Stimulated activated naive B cell treated with anti-CD40 and anti-IgM and Interleukin-4, amounts not matched to agents 10 μg/mL and 1 μg/mL and 100 μg/mL, for 72 hours (primary cell): Measurements from ENCODE around the gene RCBTB2.
"Not testable (repeated sequence)": the region's sequence is repeated elsewhere in the genome, so short reads cannot be mapped to it uniquely, and the experiment has no call there.

Experiments
- ATAC-seq, 2 donors: fragments of 150-1000 bp; cut with Tn5 transposase; replicated peaks; 2 replicates each; pipeline ENCODE4 v1.10.0; 2021; ENCODE audit warnings: moderate library complexity in 1 of 2
- DNase-seq: peaks from one replicate; pipeline ENCODE4 v3.0.0; 2021
- H3K27ac Mint-ChIP-seq: one replicate; pipeline ENCODE4 v1.8.0; 2022; ENCODE audit warnings: mild to moderate bottlenecking, mixed read lengths
- H3K27me3 Mint-ChIP-seq, 2 donors: one replicate each; pipeline ENCODE4 v1.8.0; 2022; ENCODE audit warnings: mixed read lengths in 2 of 2
- H3K36me3 Mint-ChIP-seq, 2 donors: one replicate each; pipeline ENCODE4 v1.8.0; 2022; ENCODE audit warnings: mixed read lengths in 2 of 2, mild to moderate bottlenecking in 1 of 2
- H3K4me1 Mint-ChIP-seq, 2 donors: one replicate each; pipeline ENCODE4 v1.8.0; 2022; ENCODE audit warnings: mixed read lengths in 2 of 2, mild to moderate bottlenecking in 1 of 2
- H3K4me3 Mint-ChIP-seq, 2 donors: one replicate each; pipeline ENCODE4 v1.8.0; 2022; ENCODE audit warnings: mild to moderate bottlenecking in 2 of 2, mixed read lengths in 2 of 2, moderate library complexity in 1 of 2
- H3K9me3 Mint-ChIP-seq, 2 donors: one replicate each; pipeline ENCODE4 v1.8.0; 2022; ENCODE audit warnings: mixed read lengths in 2 of 2, mild to moderate bottlenecking in 1 of 2

Gene RCBTB2

DNA sequence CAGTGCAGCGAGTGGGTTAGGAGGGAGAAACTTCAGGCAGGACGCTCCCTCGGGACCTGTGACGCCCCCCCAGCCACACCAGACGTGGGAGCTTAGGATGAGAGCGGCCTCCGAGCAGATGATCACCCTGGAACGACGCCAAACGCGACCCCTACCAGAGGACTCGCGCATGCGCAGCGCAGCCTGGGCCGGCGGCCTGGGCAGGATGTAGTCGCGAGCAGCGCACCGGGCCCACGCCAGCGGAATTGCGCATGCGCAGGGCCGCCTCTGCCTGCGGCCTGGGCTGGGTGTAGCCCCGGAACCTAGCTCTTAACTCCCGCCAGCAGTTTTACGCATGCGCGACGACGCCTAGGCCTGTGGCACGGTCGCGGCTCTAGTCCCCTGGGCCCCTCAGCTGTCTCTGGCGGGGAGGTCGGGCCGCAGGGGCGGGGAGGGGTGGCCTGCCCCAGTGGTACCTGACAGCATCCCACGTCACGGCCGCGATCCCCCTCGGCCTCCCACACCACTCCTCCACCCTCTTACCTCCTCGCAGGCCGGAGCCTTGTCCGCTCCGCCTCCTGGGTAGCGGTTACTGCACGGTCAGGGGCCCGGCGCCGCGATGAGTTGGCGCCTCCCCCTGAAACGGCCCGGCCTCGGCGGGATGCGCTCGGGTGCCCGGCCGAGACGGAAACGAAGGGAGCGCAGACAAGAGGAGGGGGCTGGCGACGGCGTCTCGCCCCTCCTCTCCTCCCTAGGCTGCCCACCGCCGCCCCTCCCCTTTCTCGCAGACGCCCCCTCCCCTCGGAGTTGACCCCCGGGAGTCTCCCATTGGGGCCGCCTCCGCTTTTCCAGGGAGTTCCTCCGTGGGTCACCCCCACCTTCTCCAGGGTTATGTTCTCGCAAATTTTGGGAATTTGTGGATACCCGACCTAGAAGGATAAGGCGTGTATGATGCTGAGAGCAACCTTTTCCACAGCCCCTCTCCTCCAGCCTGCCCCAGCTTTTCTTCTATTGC, at the start of gene RCBTB2:
Gene RCBTB2 (minus strand): TSS at position 575 of the 994 bp plus-strand sequence. CDS start 11,141 bp downstream, outside the sequence.
- peaks cover 10 to 24% of the 10 kb centered on the region in 2 donors for H3K4me1 Mint-ChIP-seq
- ATAC-seq (peak; percentile 93 to 95), DNase-seq (peak; percentile 98)
- no peaks in the 10 kb centered on the region for H3K36me3 Mint-ChIP-seq
- peaks cover 18 to 23% of the 10 kb centered on the region in 2 donors for H3K27me3 Mint-ChIP-seq
- peak within 1 kb of the TSS; percentile 96 for H3K27ac Mint-ChIP-seq
- peaks cover 0 to 7% of the 10 kb centered on the region in 2 donors for H3K9me3 Mint-ChIP-seq
- peak within 1 kb of the TSS; percentile 89 to 95 for H3K4me3 Mint-ChIP-seq

DNA sequence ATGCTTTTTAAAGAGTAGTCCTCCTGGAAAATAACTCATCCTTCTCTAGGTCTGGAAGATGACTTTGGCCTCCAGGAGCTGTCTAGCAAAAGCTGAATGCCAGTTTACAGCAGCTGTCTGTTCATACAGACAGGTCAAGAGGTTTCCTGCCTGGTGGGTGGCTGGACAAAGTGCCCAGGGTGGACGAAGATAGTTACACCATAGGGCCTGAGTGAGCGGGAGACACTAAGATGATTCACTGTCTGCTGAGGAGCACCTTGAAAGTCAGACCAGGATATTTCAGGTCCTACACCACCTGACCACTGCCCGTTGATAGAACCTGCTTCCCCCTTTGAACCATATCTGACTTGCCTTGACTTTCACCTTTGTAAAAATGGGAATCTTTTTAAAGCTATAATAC, 49.2 kb upstream of the RCBTB2 start:
- H3K9me3 Mint-ChIP-seq, result peaks cover 0 to 4% of the 10 kb centered on the region in 2 donors
- H3K27ac Mint-ChIP-seq, result no peak overlapping the region
- H3K4me1 Mint-ChIP-seq, result peaks cover 26 to 38% of the 10 kb centered on the region in 2 donors
- peaks cover 68 to 75% of the 10 kb centered on the region in 2 donors for H3K27me3 Mint-ChIP-seq
- DNase-seq, result no peak
- H3K36me3 Mint-ChIP-seq, result no peaks in the 10 kb centered on the region
- H3K4me3 Mint-ChIP-seq, result no peak overlapping the region
- no peak for ATAC-seq

DNA sequence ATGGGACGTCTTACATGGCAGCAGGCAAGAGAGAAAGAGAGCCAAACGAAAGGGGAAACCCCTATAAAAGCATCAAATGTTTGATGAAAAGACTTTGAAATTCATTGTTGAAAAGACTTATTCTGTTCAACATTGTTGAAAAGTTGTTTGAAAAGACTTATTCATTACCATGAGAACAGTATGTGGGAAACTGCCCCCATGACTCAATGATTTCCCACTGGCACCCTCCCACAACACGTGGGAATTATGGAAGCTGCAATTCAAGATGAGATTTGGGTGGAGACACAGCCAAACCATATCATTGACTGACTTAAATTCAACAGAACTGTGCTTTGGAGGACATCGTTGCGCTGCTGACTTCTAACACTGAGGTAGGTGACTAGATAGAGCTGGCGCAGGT, 48.0 kb upstream of the RCBTB2 start:
- Mint-ChIP-seq H3K9me3 (peaks cover 0 to 4% of the 10 kb centered on the region in 2 donors), H3K27me3 (peaks cover 68 to 75% of the 10 kb centered on the region in 2 donors), H3K27ac (no peak overlapping the region), H3K4me1 (peaks cover 18 to 26% of the 10 kb centered on the region in 2 donors), H3K4me3 (no peak overlapping the region), H3K36me3 (no peaks in the 10 kb centered on the region)
- DNase-seq, result no peak
- no peak for ATAC-seq

DNA sequence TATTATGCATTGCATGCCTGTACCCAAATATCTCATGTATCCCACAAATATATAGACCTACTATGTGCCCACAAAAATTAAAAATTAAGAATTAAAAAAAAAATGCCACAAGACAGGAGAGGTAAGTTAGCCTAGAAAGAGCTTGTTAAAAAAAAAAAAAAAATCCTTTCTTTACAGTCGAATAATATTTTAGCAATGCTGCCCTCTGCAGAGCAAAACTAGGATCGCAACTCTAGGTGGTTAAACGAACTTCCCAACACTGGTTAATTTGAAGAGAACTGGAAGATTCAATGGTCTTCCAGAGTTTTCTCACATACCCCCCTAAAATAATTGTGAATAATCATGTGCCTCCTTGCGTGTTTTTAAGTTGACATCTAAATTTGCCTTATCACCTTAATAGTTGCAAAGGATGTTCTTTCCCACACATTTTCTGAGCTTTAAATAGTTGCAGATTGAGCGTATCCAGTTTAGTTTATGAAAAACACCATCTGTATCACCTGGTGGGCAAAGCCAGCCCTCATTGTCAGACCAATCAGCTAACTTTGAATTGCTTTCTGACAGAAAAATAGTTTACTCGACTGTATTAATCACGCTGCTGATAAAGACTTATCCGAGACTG, 47.4 kb upstream of the RCBTB2 start:
- no peak for ATAC-seq
- peaks cover 20 to 21% of the 10 kb centered on the region in 2 donors for H3K4me1 Mint-ChIP-seq
- no peaks in the 10 kb centered on the region for H3K36me3 Mint-ChIP-seq
- peaks cover 0 to 7% of the 10 kb centered on the region in 2 donors for H3K9me3 Mint-ChIP-seq
- DNase-seq, result peak; percentile 43
- H3K4me3 Mint-ChIP-seq, result no peak overlapping the region
- peaks cover 69 to 75% of the 10 kb centered on the region in 2 donors for H3K27me3 Mint-ChIP-seq
- no peak overlapping the region for H3K27ac Mint-ChIP-seq

DNA sequence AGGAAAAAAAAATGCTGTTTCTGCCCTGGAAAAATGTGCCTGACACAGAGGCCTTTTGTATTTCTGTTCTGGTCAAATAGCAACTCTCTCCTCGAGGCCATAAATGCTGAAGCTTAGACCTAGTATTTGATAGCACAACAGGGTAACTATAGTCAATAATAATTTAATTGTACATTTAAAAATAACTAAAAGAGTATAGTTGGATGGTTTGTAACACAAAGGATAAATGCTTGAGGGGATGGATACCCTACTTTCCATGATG, 47.0 kb upstream of the RCBTB2 start:
- not testable (repeated sequence) for ATAC-seq, H3K27ac Mint-ChIP-seq, DNase-seq, H3K36me3 Mint-ChIP-seq, H3K9me3 Mint-ChIP-seq, H3K4me3 Mint-ChIP-seq
- peaks cover 66 to 75% of the 10 kb centered on the region in 2 donors for H3K27me3 Mint-ChIP-seq
- peaks cover 20 to 21% of the 10 kb centered on the region in 2 donors for H3K4me1 Mint-ChIP-seq

DNA sequence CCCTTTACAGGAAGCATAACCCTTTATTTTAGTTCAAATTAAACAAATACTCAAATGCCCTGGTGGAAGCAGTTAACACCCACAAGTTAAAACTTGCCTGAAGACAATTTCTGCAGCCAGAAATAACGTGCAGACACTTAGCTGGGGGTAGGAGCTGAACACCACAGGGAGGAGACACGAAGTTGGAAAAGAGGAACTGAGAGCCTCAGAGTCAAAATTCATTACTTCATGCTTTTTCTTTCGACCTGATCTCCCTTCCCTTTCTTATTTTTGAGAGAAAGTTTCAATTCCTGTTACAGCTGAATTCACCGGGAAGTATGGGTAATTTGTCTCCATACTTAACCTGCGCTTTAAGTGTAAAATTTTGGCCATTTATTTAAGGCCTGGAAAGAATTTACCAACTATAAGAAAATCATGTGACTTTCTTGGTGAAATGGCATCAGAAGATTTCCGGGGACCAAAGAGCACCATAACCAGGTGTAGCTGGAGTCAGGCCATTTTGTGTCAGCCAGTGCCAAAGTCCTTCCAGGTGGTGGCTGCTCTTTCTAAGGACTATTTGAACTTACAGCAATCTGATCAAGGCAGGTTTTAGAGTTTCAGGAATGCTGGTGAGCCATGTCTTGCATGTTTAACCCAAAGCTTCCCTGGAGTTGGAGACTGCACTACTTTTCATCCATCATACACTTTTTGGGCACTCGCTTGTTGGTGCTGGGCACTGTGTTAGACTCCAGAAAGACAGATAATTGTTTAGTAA, 46.5 kb upstream of the RCBTB2 start:
- DNase-seq, result peak; percentile 47
- no peaks in the 10 kb centered on the region for H3K36me3 Mint-ChIP-seq
- H3K27me3 Mint-ChIP-seq, result peaks cover 63 to 75% of the 10 kb centered on the region in 2 donors
- H3K4me3 Mint-ChIP-seq, result peak overlapping the region; percentile 16 to 23
- ATAC-seq, result peak; percentile 95 to 96
- H3K27ac Mint-ChIP-seq, result no peak overlapping the region
- H3K9me3 Mint-ChIP-seq, result peaks cover 0 to 7% of the 10 kb centered on the region in 2 donors
- peaks cover 22 to 24% of the 10 kb centered on the region in 2 donors for H3K4me1 Mint-ChIP-seq

DNA sequence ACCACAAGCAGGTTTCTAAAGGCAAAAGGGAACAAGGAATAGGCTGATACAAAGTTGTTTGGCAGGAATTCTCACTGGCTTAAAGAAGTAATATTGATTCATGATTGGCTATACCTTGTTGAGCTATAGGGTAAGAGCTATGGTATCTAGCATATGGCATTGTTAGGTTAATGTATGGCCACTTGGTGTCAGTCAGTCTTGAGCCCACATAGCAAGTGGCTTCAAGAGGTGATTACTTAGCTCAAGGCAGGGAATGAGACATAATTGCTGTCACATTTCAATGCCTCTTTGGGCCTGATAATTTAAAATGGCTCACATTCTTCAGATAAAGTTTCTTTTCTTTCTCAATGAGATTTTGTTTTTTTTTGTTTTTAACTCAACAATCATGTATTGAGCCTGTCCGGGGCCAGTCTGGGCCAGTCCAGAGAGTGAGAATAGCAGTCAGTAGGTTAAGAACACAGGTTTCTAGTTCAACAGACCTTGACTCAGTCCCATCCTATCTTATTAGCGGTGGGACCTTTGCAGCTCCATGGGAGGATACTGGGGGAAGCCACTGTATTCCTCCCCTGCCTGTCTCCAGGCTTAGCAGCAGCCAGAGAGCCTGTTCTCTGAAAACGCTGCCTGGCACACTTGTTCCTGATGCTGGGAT, 45.8 kb upstream of the RCBTB2 start:
- H3K4me1 Mint-ChIP-seq, result peaks cover 27 to 31% of the 10 kb centered on the region in 2 donors
- peak; percentile 13 to 14 for ATAC-seq
- DNase-seq, result no peak
- peaks cover 65 to 75% of the 10 kb centered on the region in 2 donors for H3K27me3 Mint-ChIP-seq
- peak overlapping the region in 1 of 2 donors; percentile 16 for H3K4me3 Mint-ChIP-seq
- peaks cover 2 to 7% of the 10 kb centered on the region in 2 donors for H3K9me3 Mint-ChIP-seq
- no peak overlapping the region for H3K27ac Mint-ChIP-seq
- H3K36me3 Mint-ChIP-seq, result no peaks in the 10 kb centered on the region

DNA sequence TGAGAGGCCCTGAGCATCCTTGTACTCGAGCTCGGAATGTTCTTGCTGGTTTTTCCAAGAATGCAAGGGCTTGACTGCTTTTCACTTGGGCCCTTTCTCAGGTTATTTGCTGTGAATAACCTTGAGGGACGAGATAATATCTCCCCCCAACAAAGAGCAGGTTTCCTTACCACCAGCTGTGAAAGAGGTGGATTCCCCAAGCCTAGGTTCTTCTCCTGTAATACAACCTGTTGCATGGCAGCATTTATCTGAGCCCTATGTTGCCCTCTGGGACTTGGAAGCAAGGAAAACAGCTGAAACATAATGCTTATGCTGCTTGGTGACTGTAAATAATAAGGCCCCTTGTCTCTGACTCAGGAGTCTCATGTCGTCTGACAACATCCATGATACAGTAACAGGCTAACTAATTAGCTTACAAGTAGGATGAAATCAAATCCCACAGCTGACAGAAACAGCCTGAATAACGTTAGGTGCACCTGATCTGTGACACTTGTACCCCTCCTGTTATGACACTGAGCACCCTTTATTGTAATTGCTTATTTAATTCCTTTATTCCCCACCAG, 43.6 kb upstream of the RCBTB2 start:
- Mint-ChIP-seq H3K4me3 (no peak overlapping the region), H3K27ac (no peak overlapping the region), H3K9me3 (peaks cover 2 to 7% of the 10 kb centered on the region in 2 donors), H3K27me3 (peaks cover 49 to 62% of the 10 kb centered on the region in 2 donors), H3K4me1 (peaks cover 25 to 37% of the 10 kb centered on the region in 2 donors), H3K36me3 (no peaks in the 10 kb centered on the region)
- DNase-seq, result no peak
- no peak for ATAC-seq

DNA sequence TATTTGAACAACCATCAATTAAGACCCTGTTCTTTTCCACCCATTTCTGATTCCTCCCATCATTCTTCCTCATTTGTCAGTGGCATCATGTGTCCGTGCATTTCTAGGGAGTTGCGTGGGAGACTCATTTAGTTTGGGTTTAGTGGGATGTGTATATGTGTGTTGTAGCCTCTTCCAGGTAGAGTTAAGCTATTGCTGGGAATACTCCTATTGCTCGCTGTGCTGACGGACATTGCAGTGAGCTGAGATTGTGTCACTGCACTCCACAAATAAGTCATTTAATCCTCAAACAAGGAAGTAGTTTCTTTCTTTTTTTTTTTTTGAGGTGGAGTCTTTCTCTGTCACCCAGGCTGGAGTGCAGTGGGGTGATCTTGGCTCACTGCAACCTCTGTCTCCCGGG, 42.2 kb upstream of the RCBTB2 start:
- H3K27ac Mint-ChIP-seq, result no peak overlapping the region
- H3K4me3 Mint-ChIP-seq, result no peak overlapping the region
- peaks cover 2 to 3% of the 10 kb centered on the region in 2 donors for H3K9me3 Mint-ChIP-seq
- peaks cover 20 to 37% of the 10 kb centered on the region in 2 donors for H3K4me1 Mint-ChIP-seq
- ATAC-seq (no peak), DNase-seq (no peak)
- H3K27me3 Mint-ChIP-seq, result peaks cover 46 to 61% of the 10 kb centered on the region in 2 donors
- no peaks in the 10 kb centered on the region for H3K36me3 Mint-ChIP-seq

DNA sequence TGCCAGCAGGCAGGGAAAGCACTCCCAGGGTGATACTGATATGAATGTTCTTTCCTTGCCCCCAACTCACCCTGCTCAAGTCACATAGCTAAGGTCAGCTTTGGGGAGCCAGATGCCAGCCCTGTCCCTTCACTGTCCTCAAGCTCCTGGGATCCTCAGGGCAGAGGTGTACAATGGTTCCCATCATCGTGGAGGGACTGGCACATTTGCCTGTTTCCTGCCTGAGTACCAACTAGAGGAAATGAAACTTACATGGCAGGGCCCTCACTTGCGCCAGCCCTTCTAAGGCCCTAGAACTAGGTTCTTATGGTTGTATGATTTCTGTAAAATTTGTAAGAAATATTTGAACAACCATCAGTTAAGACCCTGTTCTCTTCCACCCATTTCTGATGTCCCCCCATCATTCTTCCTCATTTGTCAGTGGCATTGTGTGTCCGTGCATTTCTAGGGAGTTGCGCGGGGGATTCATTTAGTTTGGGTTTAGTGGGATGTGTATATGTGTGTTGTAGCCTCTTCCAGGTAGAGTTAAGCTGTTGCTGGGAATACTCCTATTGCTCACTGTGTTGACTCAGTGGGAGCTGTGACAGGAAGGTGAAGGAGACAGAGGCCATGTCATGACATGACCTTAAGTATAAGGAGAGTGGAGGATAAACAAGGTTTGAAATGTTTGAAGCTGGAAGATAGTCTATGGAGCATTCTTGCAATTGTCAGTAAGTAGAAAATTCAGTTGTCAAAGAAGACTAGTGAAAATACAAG, 41.3 kb upstream of the RCBTB2 start:
- no peak overlapping the region for H3K4me3 Mint-ChIP-seq
- no peaks in the 10 kb centered on the region for H3K36me3 Mint-ChIP-seq
- peaks cover 17 to 31% of the 10 kb centered on the region in 2 donors for H3K4me1 Mint-ChIP-seq
- H3K27me3 Mint-ChIP-seq, result peaks cover 55 to 69% of the 10 kb centered on the region in 2 donors
- peaks cover 2 to 3% of the 10 kb centered on the region in 2 donors for H3K9me3 Mint-ChIP-seq
- ATAC-seq, result peak; percentile 39 to 53
- no peak overlapping the region for H3K27ac Mint-ChIP-seq
- no peak for DNase-seq

DNA sequence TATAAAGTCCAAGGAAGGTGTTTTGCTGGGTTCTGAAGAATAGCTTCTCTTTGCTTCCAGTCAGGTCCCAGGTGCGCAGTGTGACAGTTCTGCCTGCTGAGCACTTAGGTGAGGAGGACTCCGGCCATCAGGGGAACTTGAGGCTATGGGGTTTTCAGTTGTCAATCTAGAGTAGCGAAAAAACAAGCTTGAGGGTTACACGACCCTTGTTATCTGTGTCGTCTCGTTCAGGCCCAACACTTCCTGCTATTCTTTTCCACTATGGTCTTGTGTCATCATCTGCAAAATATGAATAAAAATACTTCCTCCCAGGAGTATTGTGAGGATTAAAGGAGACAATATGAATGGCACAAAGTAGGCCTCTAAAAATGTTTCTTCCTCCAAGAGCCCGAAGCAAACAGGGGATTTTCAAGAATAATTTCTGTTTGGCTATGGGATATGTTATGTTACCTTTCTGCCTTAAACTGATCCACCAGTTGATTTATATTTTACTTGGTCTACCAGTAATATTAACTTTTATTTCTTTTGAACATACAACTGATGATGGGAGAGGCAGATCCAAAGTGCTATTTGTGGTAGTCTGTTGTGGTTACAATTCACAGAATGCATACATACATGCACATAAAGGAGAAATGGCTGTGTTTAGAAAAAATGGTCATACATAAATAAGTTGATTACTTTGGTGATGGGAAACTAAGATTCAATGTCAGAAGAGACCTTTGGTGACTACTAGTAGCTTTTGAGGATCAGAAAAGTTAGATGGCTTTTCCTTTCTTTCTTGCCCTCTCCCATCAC, 40.5 kb upstream of the RCBTB2 start:
- Mint-ChIP-seq H3K4me3 (no peak overlapping the region), H3K9me3 (peaks cover 2 to 3% of the 10 kb centered on the region in 2 donors), H3K27ac (no peak overlapping the region), H3K27me3 (peaks cover 61 to 77% of the 10 kb centered on the region in 2 donors), H3K4me1 (peaks cover 12 to 23% of the 10 kb centered on the region in 2 donors), H3K36me3 (no peaks in the 10 kb centered on the region)
- ATAC-seq, result no peak
- no peak for DNase-seq

DNA sequence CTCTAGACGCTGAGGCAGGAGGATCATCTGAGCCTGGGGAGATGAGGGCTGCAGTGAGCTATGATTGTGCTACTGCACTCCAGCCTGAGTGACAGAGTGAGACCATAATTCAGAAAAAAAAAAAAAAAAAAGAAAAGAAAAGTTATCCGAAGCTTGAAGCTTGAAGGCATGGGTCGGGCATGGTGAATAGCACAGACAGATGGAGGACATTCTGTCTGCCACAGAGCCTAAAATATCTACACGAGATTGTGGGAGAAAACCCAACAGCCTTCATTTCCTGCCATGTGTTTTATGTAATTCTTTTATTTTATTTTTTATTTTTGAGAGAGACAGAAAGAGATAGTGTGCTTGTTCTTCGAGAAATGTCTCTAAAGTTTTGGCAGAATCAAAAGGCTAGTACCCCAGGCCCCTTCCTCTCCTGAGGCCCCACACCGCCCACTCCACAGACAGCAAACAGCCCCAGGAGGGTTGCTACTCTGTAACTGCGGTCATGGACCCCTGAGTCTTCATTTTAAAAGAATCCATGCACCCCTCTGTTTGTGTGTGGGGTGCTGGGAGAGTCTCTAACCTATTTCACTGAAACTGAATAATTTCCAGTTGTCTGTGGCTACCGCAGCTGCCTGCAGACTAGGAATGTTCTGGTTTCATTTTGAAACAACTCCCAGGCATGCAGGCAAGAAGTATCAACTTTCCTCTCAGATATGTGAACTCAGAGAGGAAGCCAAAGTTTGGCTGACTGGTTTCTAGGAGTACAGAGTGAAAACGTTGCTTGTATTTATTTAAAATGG, 38.4 kb upstream of the RCBTB2 start:
- no peak overlapping the region for H3K27ac Mint-ChIP-seq

More for the DNA sequence above, 38.4 kb upstream of the RCBTB2 start:
- DNase-seq (no peak), ATAC-seq (no peak)
- H3K4me1 Mint-ChIP-seq, result peaks cover 12 to 22% of the 10 kb centered on the region in 2 donors
- peaks cover 2 to 3% of the 10 kb centered on the region in 2 donors for H3K9me3 Mint-ChIP-seq
- H3K27me3 Mint-ChIP-seq, result peaks cover 60 to 80% of the 10 kb centered on the region in 2 donors
- no peak overlapping the region for H3K4me3 Mint-ChIP-seq
- no peaks in the 10 kb centered on the region for H3K36me3 Mint-ChIP-seq
